ENCODE data around the gene KRTAP3-1. TPM values are rescaled to one million over a fixed set of nuclear protein-coding genes. Genes with fewer than 3 reads are reported as not detected.

KRTAP3-1 gene
- total RNA-seq (2022; extraction: Qiagen RNA extraction): 0.18 TPM in 1 of 5 replicates, not detected in the others

DNA sequence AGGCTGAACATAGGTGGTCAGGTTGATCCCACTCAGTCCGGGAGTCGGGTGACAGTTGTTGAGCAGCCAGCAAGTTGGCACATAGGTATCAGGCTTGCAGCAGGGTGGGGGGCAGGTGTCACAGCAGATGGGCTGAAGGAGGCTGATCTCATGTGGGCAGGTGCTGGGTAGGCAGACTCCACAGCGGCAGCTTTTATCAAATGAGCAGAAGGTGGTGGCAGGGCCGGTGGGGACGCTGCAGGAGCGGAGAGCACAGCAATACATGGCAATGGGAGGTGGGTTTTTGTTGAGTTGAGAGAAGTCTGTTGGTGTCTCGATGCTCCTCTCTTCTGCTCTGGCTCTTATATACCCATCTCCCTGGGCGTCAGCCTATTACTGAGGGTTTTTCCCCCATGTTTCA lies at the start of gene KRTAP3-1:
KRTAP3-1 (minus strand) TSS at position 318 of the 400 bp plus-strand sequence; CDS start at position 264, 54 bp downstream.

DNA sequence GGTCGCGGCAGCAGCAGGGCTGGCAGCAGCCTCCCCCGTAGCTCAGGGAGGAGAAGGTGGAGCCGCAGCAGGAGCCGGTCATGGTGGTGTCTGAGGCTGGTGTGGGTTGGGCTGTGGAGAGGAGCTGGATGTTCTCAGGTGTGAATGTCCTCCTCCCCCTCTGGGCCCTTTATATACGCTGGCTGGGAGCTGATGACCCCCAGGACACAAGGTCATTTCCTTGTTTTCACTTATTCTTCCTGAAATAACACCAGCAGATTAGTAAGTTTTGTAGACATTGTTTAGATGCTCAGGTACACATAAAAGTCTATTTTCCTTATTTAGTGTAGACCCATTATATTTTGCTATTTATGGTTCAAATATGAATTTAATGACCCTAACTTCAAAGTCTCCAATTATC lies 46.2 kb upstream of the KRTAP3-1 start, which contains the start of gene KRTAP2-2:
KRTAP2-2 (minus strand) TSS at position 101 of the 400 bp plus-strand sequence; CDS start at position 82, 19 bp downstream.

GRCh38 chr17:41046735-41047465 lies 38.0 kb upstream of the KRTAP3-1 start, which contains the start of gene KRTAP2-1:
Gene KRTAP2-1 (minus strand): TSS chr17:41047316. CDS start chr17:41047267, 49 bp downstream.

GRCh38 chr17:41040783-41041571 lies 32.0 kb upstream of the KRTAP3-1 start, which contains the start of gene KRTAP1-1:
Gene KRTAP1-1 (minus strand): TSS chr17:41041450. CDS start chr17:41041397, 53 bp downstream.

DNA sequence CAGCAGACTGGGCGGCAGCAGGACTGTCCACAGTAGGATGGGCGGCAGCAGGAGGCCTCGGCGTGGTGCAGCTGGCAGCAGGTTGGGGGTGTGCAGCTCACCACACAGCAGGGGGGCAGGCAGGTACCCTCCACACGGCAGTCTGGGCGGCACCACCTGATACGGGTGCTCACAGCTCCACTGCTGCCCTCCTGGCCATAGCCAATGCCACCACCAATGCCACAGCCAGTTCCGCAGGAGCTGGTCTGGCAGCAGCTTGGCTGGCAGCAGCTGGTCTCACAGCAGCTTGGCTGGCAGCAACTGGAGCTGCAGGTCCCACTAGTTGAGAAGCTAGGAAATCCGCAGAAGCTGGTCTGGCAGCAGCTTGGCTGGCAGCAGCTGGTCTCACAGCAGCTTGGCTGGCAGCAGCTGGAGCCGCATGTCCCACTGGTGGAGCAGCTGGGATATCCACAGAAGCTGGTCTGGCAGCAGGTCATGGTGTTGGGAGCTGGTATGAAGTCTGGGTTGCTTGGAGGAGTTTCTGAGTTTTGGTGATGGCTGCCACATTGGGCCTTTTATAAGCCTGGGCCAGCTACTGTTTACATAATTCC lies 25.5 kb upstream of the KRTAP3-1 start, which contains the start of gene KRTAP1-3:
KRTAP1-3 (minus strand) TSS at position 529 of the 590 bp plus-strand sequence; CDS start at position 476, 53 bp downstream.

GRCh38 chr17:41029633-41030245 lies 20.8 kb upstream of the KRTAP3-1 start, which contains the start of gene KRTAP1-4:
Gene KRTAP1-4 (minus strand): TSS chr17:41030195. CDS start chr17:41030078, 117 bp downstream.

DNA sequence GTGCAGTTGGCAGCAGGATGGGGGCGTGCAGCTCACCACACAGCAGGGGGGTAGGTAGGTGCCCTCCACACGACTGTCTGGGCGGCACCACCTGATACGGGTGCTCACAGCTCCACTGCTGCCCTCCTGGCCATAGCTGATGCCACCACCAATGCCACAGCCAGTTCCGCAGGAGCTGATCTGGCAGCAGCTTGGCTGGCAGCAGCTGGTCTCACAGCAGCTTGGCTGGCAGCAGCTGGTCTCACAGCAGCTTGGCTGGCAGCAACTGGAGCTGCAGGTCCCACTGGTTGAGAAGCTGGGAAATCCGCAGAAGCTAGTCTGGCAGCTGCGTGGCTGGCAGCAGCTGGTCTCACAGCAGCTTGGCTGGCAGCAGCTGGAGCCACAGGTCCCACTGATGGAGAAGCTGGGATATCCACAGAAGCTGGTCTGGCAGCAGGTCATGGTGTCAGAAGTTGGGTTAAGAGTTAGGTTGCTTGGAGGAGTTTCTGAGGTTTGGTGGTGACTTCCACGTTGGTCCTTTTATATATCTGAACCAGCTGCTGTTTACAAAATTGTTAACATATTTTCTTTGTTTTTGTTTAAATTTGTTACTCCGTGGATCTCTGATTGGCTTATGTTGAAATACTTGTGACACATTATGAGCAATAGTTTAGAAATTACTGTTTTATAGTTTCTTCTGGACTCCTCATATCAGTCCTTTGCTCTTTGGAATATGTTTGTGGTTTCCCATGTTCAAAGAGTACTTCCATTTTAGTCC lies 18.0 kb upstream of the KRTAP3-1 start, which contains the start of gene KRTAP1-5:
KRTAP1-5 (minus strand) TSS at position 494 of the 757 bp plus-strand sequence; CDS start at position 441, 53 bp downstream.

GRCh38 chr17:40999563-40999962 lies 9.4 kb downstream of the KRTAP3-1 start, which contains the start of gene KRTAP3-2:
Gene KRTAP3-2 (minus strand): TSS chr17:40999906. CDS start chr17:40999853, 53 bp downstream.

DNA sequence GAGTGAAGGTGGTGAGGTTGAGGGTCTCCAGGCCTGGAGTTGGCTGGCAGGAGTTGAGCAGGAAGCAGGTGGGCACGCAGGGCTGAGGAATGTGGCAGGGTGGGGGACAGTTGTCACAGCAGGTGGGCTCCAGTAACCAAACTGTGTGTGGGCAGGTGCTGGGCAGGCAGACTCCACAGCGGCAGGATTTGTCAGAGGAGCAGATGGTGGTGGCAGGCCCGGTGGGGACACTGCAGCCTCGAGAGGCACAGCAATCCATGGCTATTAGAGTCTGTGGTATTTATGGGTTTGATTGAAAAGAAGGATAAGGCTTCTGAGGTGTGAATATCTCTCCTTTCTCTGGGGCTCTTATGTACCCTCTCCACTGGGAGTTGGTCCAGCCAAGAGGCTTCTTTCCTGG lies 15.1 kb downstream of the KRTAP3-1 start, which contains the start of gene KRTAP3-3:
KRTAP3-3 (minus strand) TSS at position 326 of the 400 bp plus-strand sequence; CDS start at position 259, 67 bp downstream.

GRCh38 chr17:40984226-40984625 lies 24.7 kb downstream of the KRTAP3-1 start, which contains the start of gene KRT40:
Gene KRT40 (minus strand): TSS chr17:40984326. CDS start chr17:40984273, 53 bp downstream.

GRCh38 chr17:40966848-40967247 lies 42.1 kb downstream of the KRTAP3-1 start, which contains the start of gene KRT39:
Gene KRT39 (minus strand): TSS chr17:40966948. CDS start chr17:40966856, 92 bp downstream.

Other genes starting within 250 kb of the KRTAP3-1 start
- not detected in 5 replicates for gene KRT26, start 236.9 kb downstream of the KRTAP3-1 start, total RNA-seq (2022; extraction: Qiagen RNA extraction)
- gene KRT27, start 226.6 kb downstream of the KRTAP3-1 start, total RNA-seq (2022; extraction: Qiagen RNA extraction): not detected in 5 replicates
- not detected in 5 replicates for gene KRT28, start 209.2 kb downstream of the KRTAP3-1 start, total RNA-seq (2022; extraction: Qiagen RNA extraction)
- gene KRT10, start 186.5 kb downstream of the KRTAP3-1 start, total RNA-seq (2022; extraction: Qiagen RNA extraction): 79.3 to 132 TPM (median 110 TPM) in 5 replicates
- gene KRT12, start 141.9 kb downstream of the KRTAP3-1 start, total RNA-seq (2022; extraction: Qiagen RNA extraction): not detected in 5 replicates
- 0.18 to 0.28 TPM (median 0.26 TPM) in 5 replicates for gene KRT20, start 123.9 kb downstream of the KRTAP3-1 start, total RNA-seq (2022; extraction: Qiagen RNA extraction)
- gene KRT23, start 71.5 kb downstream of the KRTAP3-1 start, total RNA-seq (2022; extraction: Qiagen RNA extraction): 0.08 to 0.14 TPM (median 0.10 TPM) in 3 of 5 replicates, not detected in the others
- gene KRT39, start 42.2 kb downstream of the KRTAP3-1 start, total RNA-seq (2022; extraction: Qiagen RNA extraction): not detected in 5 replicates
- gene KRT40, start 24.8 kb downstream of the KRTAP3-1 start, total RNA-seq (2022; extraction: Qiagen RNA extraction): not detected in 5 replicates
- not detected in 5 replicates for gene KRTAP3-3, start 15.0 kb downstream of the KRTAP3-1 start, total RNA-seq (2022; extraction: Qiagen RNA extraction)
- gene KRTAP3-2, start 9.2 kb downstream of the KRTAP3-1 start, total RNA-seq (2022; extraction: Qiagen RNA extraction): 0.20 to 0.42 TPM (median 0.34 TPM) in 5 replicates
- gene KRTAP1-5, start 18.1 kb upstream of the KRTAP3-1 start, total RNA-seq (2022; extraction: Qiagen RNA extraction): not detected in 5 replicates
- gene KRTAP1-4, start 21.1 kb upstream of the KRTAP3-1 start, total RNA-seq (2022; extraction: Qiagen RNA extraction): not detected in 5 replicates
- not detected in 5 replicates for gene KRTAP1-3, start 25.7 kb upstream of the KRTAP3-1 start, total RNA-seq (2022; extraction: Qiagen RNA extraction)
- gene KRTAP1-1, start 32.3 kb upstream of the KRTAP3-1 start, total RNA-seq (2022; extraction: Qiagen RNA extraction): not detected in 5 replicates
- gene KRTAP2-1, start 38.2 kb upstream of the KRTAP3-1 start, total RNA-seq (2022; extraction: Qiagen RNA extraction): not detected in 5 replicates
- gene KRTAP2-2, start 46.1 kb upstream of the KRTAP3-1 start, total RNA-seq (2022; extraction: Qiagen RNA extraction): not detected in 5 replicates
- gene KRTAP2-3, start 51.0 kb upstream of the KRTAP3-1 start, total RNA-seq (2022; extraction: Qiagen RNA extraction): 0.11 to 0.18 TPM (median 0.17 TPM) in 3 of 5 replicates, not detected in the others
- not detected in 5 replicates for gene KRTAP2-4, start 56.8 kb upstream of the KRTAP3-1 start, total RNA-seq (2022; extraction: Qiagen RNA extraction)
- gene KRTAP4-7, start 75.0 kb upstream of the KRTAP3-1 start, total RNA-seq (2022; extraction: Qiagen RNA extraction): not detected in 5 replicates
- gene KRTAP4-8, start 89.0 kb upstream of the KRTAP3-1 start, total RNA-seq (2022; extraction: Qiagen RNA extraction): 0.10 TPM in 1 of 5 replicates, not detected in the others
- gene KRTAP4-16, start 93.1 kb upstream of the KRTAP3-1 start, total RNA-seq (2022; extraction: Qiagen RNA extraction): not detected in 5 replicates
- gene KRTAP4-9, start 96.3 kb upstream of the KRTAP3-1 start, total RNA-seq (2022; extraction: Qiagen RNA extraction): not detected in 5 replicates
- gene KRTAP4-11, start 109.2 kb upstream of the KRTAP3-1 start, total RNA-seq (2022; extraction: Qiagen RNA extraction): not detected in 5 replicates
- 0.07 TPM in 1 of 5 replicates, not detected in the others for gene KRTAP4-12, start 115.1 kb upstream of the KRTAP3-1 start, total RNA-seq (2022; extraction: Qiagen RNA extraction)
- not detected in 5 replicates for gene KRTAP4-6, start 131.4 kb upstream of the KRTAP3-1 start, total RNA-seq (2022; extraction: Qiagen RNA extraction)
- gene KRTAP4-5, start 140.7 kb upstream of the KRTAP3-1 start, total RNA-seq (2022; extraction: Qiagen RNA extraction): not detected in 5 replicates
- not detected in 5 replicates for gene KRTAP4-4, start 151.6 kb upstream of the KRTAP3-1 start, total RNA-seq (2022; extraction: Qiagen RNA extraction)
- not detected in 5 replicates for gene KRTAP4-3, start 159.1 kb upstream of the KRTAP3-1 start, total RNA-seq (2022; extraction: Qiagen RNA extraction)
- gene KRTAP4-2, start 169.1 kb upstream of the KRTAP3-1 start, total RNA-seq (2022; extraction: Qiagen RNA extraction): not detected in 5 replicates
- 0.09 to 0.40 TPM (median 0.24 TPM) in 4 of 5 replicates, not detected in the other for gene KRTAP4-1, start 175.8 kb upstream of the KRTAP3-1 start, total RNA-seq (2022; extraction: Qiagen RNA extraction)
- gene KRTAP9-1, start 180.8 kb upstream of the KRTAP3-1 start, total RNA-seq (2022; extraction: Qiagen RNA extraction): not detected in 5 replicates
- not detected in 5 replicates for gene KRTAP9-2, start 217.5 kb upstream of the KRTAP3-1 start, total RNA-seq (2022; extraction: Qiagen RNA extraction)
- gene KRTAP9-3, start 223.3 kb upstream of the KRTAP3-1 start, total RNA-seq (2022; extraction: Qiagen RNA extraction): not detected in 5 replicates
- gene KRTAP9-8, start 228.9 kb upstream of the KRTAP3-1 start, total RNA-seq (2022; extraction: Qiagen RNA extraction): not detected in 5 replicates
- gene KRTAP9-4, start 240.6 kb upstream of the KRTAP3-1 start, total RNA-seq (2022; extraction: Qiagen RNA extraction): not detected in 5 replicates
- not detected in 5 replicates for gene KRTAP9-9, start 246.3 kb upstream of the KRTAP3-1 start, total RNA-seq (2022; extraction: Qiagen RNA extraction)

Measured in A549 treated with CORT108297 at 1 μM for 4 hours (cell line).